PC-9 (cell line): Measurements from ENCODE around the gene HYCC2. TPM values are rescaled to one million over a fixed set of nuclear protein-coding genes. Genes with fewer than 3 reads are reported as not detected.

ENCODE experiments used
- BruUV-seq: library from RNA; stranded (reverse); fragments of 400-500 nt; replicated peaks from 2 replicates; lab custom pipeline; 2021; lab: Mats Ljungman, UMichigan
- CTCF ChIA-PET: fragments of 300-600 bp; sonication (Branson Sonifier 250); formaldehyde crosslinking; loops from one replicate; lab custom pipeline; 2022; ENCODE audit warnings: antibody characterized with exemption; lab: Charles Lee
- POLR2A ChIA-PET: fragments of 300-600 bp; sonication (Branson Sonifier 250); formaldehyde crosslinking; loops from one replicate; lab custom pipeline; 2022; ENCODE audit warnings: antibody characterized with exemption; ENCODE audit not compliant: unreplicated experiment; lab: Charles Lee
- DNase-seq, 2 experiments: peaks; one replicate each; pipeline versions ENCODE4 v3.0.0 to v3.0.0-alpha.2; 2015 to 2022; ENCODE audit warnings: mixed read lengths in 1 of 2
- H2AFZ ChIP-seq: fragments of 200-600 bp; sonication (generic); 2 replicates; pipeline ENCODE4 v1.8.1; 2017; ENCODE audit warnings: antibody characterized with exemption
- H3F3A ChIP-seq: fragments of 200-600 bp; sonication (generic); 2 replicates; pipeline ENCODE4 v1.8.1; 2017; ENCODE audit warnings: antibody characterized with exemption, mild to moderate bottlenecking, low read depth; ENCODE audit not compliant: insufficient read depth
- H3K27ac ChIP-seq: fragments of 200-600 bp; sonication (generic); 2 replicates; pipeline ENCODE4 v1.6.1; 2016; ENCODE audit warnings: mixed run types
- H3K27me3 ChIP-seq: fragments of 200-600 bp; sonication (generic); 2 replicates; pipeline ENCODE4 v1.6.1; 2016; ENCODE audit warnings: low read depth, mixed run types; ENCODE audit not compliant: insufficient read depth
- H3K36me3 ChIP-seq: fragments of 200-600 bp; sonication (generic); 2 replicates; pipeline ENCODE4 v1.6.1; 2016; ENCODE audit warnings: low read depth, mixed run types
- H3K4me1 ChIP-seq: fragments of 200-600 bp; sonication (generic); replicated peaks from 2 replicates; pipeline ENCODE4 v1.6.1; 2016; ENCODE audit warnings: mixed run types; ENCODE audit not compliant: insufficient read depth
- H3K4me2 ChIP-seq: fragments of 200-600 bp; sonication (generic); 2 replicates; pipeline ENCODE4 v1.6.1; 2017; ENCODE audit warnings: mixed run types
- H3K4me3 ChIP-seq: fragments of 200-600 bp; sonication (generic); 2 replicates; pipeline ENCODE4 v1.6.1; 2016; ENCODE audit warnings: mixed run types
- H3K79me2 ChIP-seq: fragments of 200-600 bp; sonication (generic); 2 replicates; pipeline ENCODE4 v1.6.1; 2017; ENCODE audit warnings: low read depth, mixed run types
- H3K9me2 ChIP-seq: fragments of 200-600 bp; sonication (generic); 2 replicates; pipeline ENCODE4 v1.8.1; 2017; ENCODE audit warnings: mild to moderate bottlenecking; ENCODE audit not compliant: insufficient read depth
- H3K9me3 ChIP-seq: fragments of 200-600 bp; sonication (generic); 2 replicates; pipeline ENCODE4 v1.8.1; 2016; ENCODE audit warnings: low read depth; ENCODE audit not compliant: insufficient read depth
- H4K20me1 ChIP-seq: fragments of 200-600 bp; sonication (generic); 2 replicates; pipeline ENCODE4 v1.8.1; 2017; ENCODE audit not compliant: insufficient read depth
- EZH2 ChIP-seq: fragments of 200-600 bp; sonication (generic); IDR thresholded peaks from 2 replicates; pipeline ENCODE4 v1.8.0; 2017; ENCODE audit warnings: antibody characterized with exemption, low read depth
- intact Hi-C: fragments of 100-400 bp; cut with micrococcal nuclease; formaldehyde crosslinking; loops from one replicate; pipeline ENCODE4 v1.10.0; 2022; ENCODE audit not compliant: unreplicated experiment
- total RNA-seq: library from RNA; stranded (reverse); gene quantifications from 2 replicates; pipeline ENCODE4 v1.2.3, GENCODE V29; 2021
- TF ChIP-seq, protein P1 (sequence below): fragments of 200-600 bp; sonication (generic); conservative IDR thresholded peaks from 2 replicates; pipeline ENCODE4 v1.6.1; 2017; ENCODE audit warnings: mixed run types, antibody characterized with exemption, mild to moderate bottlenecking, moderate library complexity

Gene HYCC2
- total RNA-seq, 1 experiment from 2014 or later: 10.7 TPM

- POLR2A ChIA-PET: no interaction called here
- H3K4me2 ChIP-seq: no peak overlapping the region
- H3F3A ChIP-seq: no peaks in the 10 kb centered on the region
- H3K36me3 ChIP-seq: no peaks in the 10 kb centered on the region; the same call in 1 of the 2 replicates
- TF ChIP-seq EZH2: no peak
- TF ChIP-seq, protein P1, sequence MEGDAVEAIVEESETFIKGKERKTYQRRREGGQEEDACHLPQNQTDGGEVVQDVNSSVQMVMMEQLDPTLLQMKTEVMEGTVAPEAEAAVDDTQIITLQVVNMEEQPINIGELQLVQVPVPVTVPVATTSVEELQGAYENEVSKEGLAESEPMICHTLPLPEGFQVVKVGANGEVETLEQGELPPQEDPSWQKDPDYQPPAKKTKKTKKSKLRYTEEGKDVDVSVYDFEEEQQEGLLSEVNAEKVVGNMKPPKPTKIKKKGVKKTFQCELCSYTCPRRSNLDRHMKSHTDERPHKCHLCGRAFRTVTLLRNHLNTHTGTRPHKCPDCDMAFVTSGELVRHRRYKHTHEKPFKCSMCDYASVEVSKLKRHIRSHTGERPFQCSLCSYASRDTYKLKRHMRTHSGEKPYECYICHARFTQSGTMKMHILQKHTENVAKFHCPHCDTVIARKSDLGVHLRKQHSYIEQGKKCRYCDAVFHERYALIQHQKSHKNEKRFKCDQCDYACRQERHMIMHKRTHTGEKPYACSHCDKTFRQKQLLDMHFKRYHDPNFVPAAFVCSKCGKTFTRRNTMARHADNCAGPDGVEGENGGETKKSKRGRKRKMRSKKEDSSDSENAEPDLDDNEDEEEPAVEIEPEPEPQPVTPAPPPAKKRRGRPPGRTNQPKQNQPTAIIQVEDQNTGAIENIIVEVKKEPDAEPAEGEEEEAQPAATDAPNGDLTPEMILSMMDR: no peak
- no peak for DNase-seq
- no peaks in the 10 kb centered on the region for H3K9me3 ChIP-seq
- H3K27ac ChIP-seq: no peak overlapping the region
- H2AFZ ChIP-seq: no peak overlapping the region
- BruUV-seq: no TSS peak
- no peak overlapping the region for H3K4me3 ChIP-seq
- intact Hi-C loops: no loop called here
- CTCF ChIA-PET: no interaction called here
- H3K9me2 ChIP-seq: no peaks in the 10 kb centered on the region
- H3K79me2 ChIP-seq: no peaks in the 10 kb centered on the region; the same call in 1 of the 2 replicates
- H4K20me1 ChIP-seq: no peaks in the 10 kb centered on the region
- no peaks in the 10 kb centered on the region for H3K4me1 ChIP-seq
- no peaks in the 10 kb centered on the region for H3K27me3 ChIP-seq
Observed at GRCh38 chr2:201059961-201060755, 11.3 kb downstream of the HYCC2 start.

DNA sequence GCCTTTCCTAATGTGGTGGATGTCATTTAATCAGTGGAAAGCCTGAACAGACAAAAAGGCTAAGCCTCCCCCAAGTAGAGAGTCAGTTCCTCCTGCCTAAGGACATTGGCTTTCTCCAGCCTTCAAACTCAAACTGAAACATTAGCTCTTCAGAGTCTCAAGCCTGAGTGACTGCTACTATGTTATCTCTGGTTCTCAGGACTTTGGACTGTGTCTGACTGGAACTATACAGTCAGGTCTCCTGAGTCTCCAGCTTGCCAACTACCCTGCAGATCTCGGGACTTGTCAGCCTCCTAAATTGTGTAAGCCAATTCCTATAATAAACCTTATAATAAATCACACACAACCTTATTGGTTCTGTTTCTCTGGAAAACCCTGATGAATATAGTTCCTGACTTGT lies 12.6 kb downstream of the HYCC2 start:
- POLR2A ChIA-PET: no interaction called here
- H3K79me2 ChIP-seq: no peaks in the 10 kb centered on the region

GRCh38 chr2:201057715-201058248 lies 13.7 kb downstream of the HYCC2 start:
- no peaks in the 10 kb centered on the region for H3K9me3 ChIP-seq
- H3K4me3 ChIP-seq: no peak overlapping the region
- no peaks in the 10 kb centered on the region for H3K79me2 ChIP-seq
- ChIA-PET POLR2A (no interaction called here), CTCF (no interaction called here)
- no peaks in the 10 kb centered on the region for H3K9me2 ChIP-seq
- TF ChIP-seq, protein P1: no peak
- no peak for TF ChIP-seq EZH2
- no peaks in the 10 kb centered on the region for H3K4me1 ChIP-seq
- BruUV-seq: no TSS peak
- H2AFZ ChIP-seq: no peak overlapping the region
- no peaks in the 10 kb centered on the region for H3K27me3 ChIP-seq
- no peaks in the 10 kb centered on the region for H3F3A ChIP-seq
- no peaks in the 10 kb centered on the region for H4K20me1 ChIP-seq
- no peaks in the 10 kb centered on the region; the same call in 1 of the 2 replicates for H3K36me3 ChIP-seq
- H3K4me2 ChIP-seq: no peak overlapping the region
- DNase-seq: no peak
- intact Hi-C loops: no loop called here
- no peak overlapping the region for H3K27ac ChIP-seq

More for the DNA sequence above, 12.6 kb downstream of the HYCC2 start:
- no peak overlapping the region for H2AFZ ChIP-seq
- H3K9me3 ChIP-seq: no peaks in the 10 kb centered on the region
- DNase-seq: no peak
- no peak for TF ChIP-seq EZH2
- TF ChIP-seq, protein P1: no peak
- H3F3A ChIP-seq: no peaks in the 10 kb centered on the region
- H3K36me3 ChIP-seq: no peaks in the 10 kb centered on the region; the same call in 1 of the 2 replicates
- H3K9me2 ChIP-seq: no peaks in the 10 kb centered on the region
- H3K27me3 ChIP-seq: no peaks in the 10 kb centered on the region
- H4K20me1 ChIP-seq: no peaks in the 10 kb centered on the region
- no peak overlapping the region for H3K27ac ChIP-seq
- no TSS peak for BruUV-seq
- no peaks in the 10 kb centered on the region for H3K4me1 ChIP-seq
- CTCF ChIA-PET: no interaction called here
- no peak overlapping the region for H3K4me2 ChIP-seq
- H3K4me3 ChIP-seq: no peak overlapping the region
- intact Hi-C loops: no loop called here
